ENCODE measurements around the gene MGME1. TPM values are rescaled to one million over a fixed set of nuclear protein-coding genes. Genes with fewer than 3 reads are reported as not detected.

The MGME1 gene
- total and polyA plus RNA-seq, 7 donors = 5.0 to 17.4 (median 14.8) TPM

- Histone ChIP-seq H3K36me3 (no peaks in the 10 kb centered on the region), H3K27ac (no peak overlapping the region), H3K9me3 (no peaks in the 10 kb centered on the region), H3K27me3 (no peaks in the 10 kb centered on the region), H3K4me1 (peaks cover 0 to 29% (median 24%) of the 10 kb centered on the region in 4 donors), H3K4me3 (no peak overlapping the region)
- TF ChIP-seq EP300 (IDR thresholded peaks at IDR 0.05) = no peak
- TF ChIP-seq POLR2A (IDR thresholded peaks at IDR 0.05) = no peak
- TF ChIP-seq POLR2AphosphoS5 (IDR thresholded peaks at IDR 0.05) = no peak
- no peak for TF ChIP-seq CTCF (IDR thresholded peaks at IDR 0.05)
- intact Hi-C loops (cut with DNase I) = no loop called here
- DNase-seq = no peak
- 82 to 90% methylated on average over 1 of the region's 1 CpG for WGBS, 2 donors
Measured at GRCh38 chr20:17933121-17933520, 35.7 kb upstream of the MGME1 start.

- Histone ChIP-seq H3K9me3 (no peaks in the 10 kb centered on the region), H3K36me3 (no peaks in the 10 kb centered on the region), H3K27ac (no peak overlapping the region), H3K4me3 (no peak overlapping the region), H3K27me3 (no peaks in the 10 kb centered on the region), H3K4me1 (peaks cover 0 to 34% (median 30%) of the 10 kb centered on the region in 4 donors)
- no peak for DNase-seq
- intact Hi-C loops (cut with DNase I) = no loop called here
- WGBS, 2 donors = 94 to 95% methylated on average over 5 of the region's 5 CpGs
- TF ChIP-seq POLR2A (IDR thresholded peaks at IDR 0.05) (no peak), CTCF (IDR thresholded peaks at IDR 0.05) (no peak), EP300 (IDR thresholded peaks at IDR 0.05) (no peak), POLR2AphosphoS5 (IDR thresholded peaks at IDR 0.05) (no peak)
Measured at GRCh38 chr20:17933711-17934110, 35.1 kb upstream of the MGME1 start.

GRCh38 chr20:17934141-17934862 is 34.5 kb upstream of the MGME1 start:
- DNase-seq = no peak
- intact Hi-C loops (cut with DNase I) = no loop called here
- Histone ChIP-seq H3K36me3 (no peaks in the 10 kb centered on the region), H3K27ac (no peak overlapping the region), H3K4me1 (peaks cover 0 to 40% (median 35%) of the 10 kb centered on the region in 4 donors), H3K4me3 (no peak overlapping the region), H3K9me3 (no peaks in the 10 kb centered on the region), H3K27me3 (no peaks in the 10 kb centered on the region)
- 79 to 80% methylated on average over 16 of the region's 16 CpGs for WGBS, 2 donors
- TF ChIP-seq CTCF (IDR thresholded peaks at IDR 0.05) (no peak), POLR2AphosphoS5 (IDR thresholded peaks at IDR 0.05) (no peak), EP300 (IDR thresholded peaks at IDR 0.05) (no peak), POLR2A (IDR thresholded peaks at IDR 0.05) (no peak)

GRCh38 chr20:17935186-17935585 is 33.6 kb upstream of the MGME1 start:
- H3K27me3 ChIP-seq = no peaks in the 10 kb centered on the region
- no peaks in the 10 kb centered on the region for H3K36me3 ChIP-seq
- peaks cover 0 to 43% (median 39%) of the 10 kb centered on the region in 4 donors for H3K4me1 ChIP-seq
- no peaks in the 10 kb centered on the region for H3K9me3 ChIP-seq
- intact Hi-C loops (cut with DNase I) = loop anchor here (5.0 kb wide), 1 partner anchor 33 kb away; no protein-coding TSS in a partner anchor
- no peak overlapping the region for H3K4me3 ChIP-seq
- peak overlapping the region in 1 of 4 donors; percentile 75 for H3K27ac ChIP-seq
- WGBS, 2 donors = 86 to 89% methylated on average over 3 of the region's 3 CpGs
- TF ChIP-seq POLR2A (IDR thresholded peaks at IDR 0.05) (no peak), EP300 (IDR thresholded peaks at IDR 0.05) (no peak), POLR2AphosphoS5 (IDR thresholded peaks at IDR 0.05) (no peak), CTCF (IDR thresholded peaks at IDR 0.05) (no peak)
- DNase-seq = no peak

Measured in sigmoid colon (tissue), 7 donors.